Right cardiac atrium (tissue), 5 donors: Measurements from ENCODE around the gene FNDC11. TPM values are rescaled to one million over a fixed set of nuclear protein-coding genes. Genes with fewer than 3 reads are reported as not detected.
"Not testable (repeated sequence)": the region's sequence is repeated elsewhere in the genome, so short reads cannot be mapped to it uniquely, and the experiment has no call there.

Experiments
- ATAC-seq, 2 donors: fragments of 200-7000 bp; cut with Tn5 transposase; one replicate each; pipeline versions ENCODE4 v1.8.0 to v1.9.1; 2020; ENCODE audit warnings: moderate library complexity in 2 of 2, mild to moderate bottlenecking in 1 of 2
- DNase-seq, 3 donors: peaks; one replicate each; pipeline ENCODE4 v3.0.0-alpha.2; 2020
- H3K27ac ChIP-seq: one replicate; pipeline ENCODE4 v1.5.1; 2013; ENCODE audit warnings: mild to moderate bottlenecking, low read length, control low read depth, moderate library complexity
- H3K27me3 ChIP-seq: one replicate; pipeline ENCODE4 v1.6.1; 2013; ENCODE audit not compliant: control insufficient read depth, insufficient read depth
- H3K4me1 ChIP-seq: one replicate; pipeline ENCODE4 v1.6.1; 2013; ENCODE audit warnings: low read length; ENCODE audit not compliant: control insufficient read depth, insufficient read depth
- H3K4me3 ChIP-seq: one replicate; pipeline ENCODE4 v1.5.1; 2013; ENCODE audit warnings: low read length, control low read depth
- H3K9me3 ChIP-seq: one replicate; pipeline ENCODE4 v1.6.1; 2013; ENCODE audit warnings: low read length; ENCODE audit not compliant: control insufficient read depth
- WGBS: extraction: QIAGEN DNeasy Blood & Tissue Kit; methylation state at CpG from one replicate; pipeline ENCODE4 v1.1.7; 2013; 5-methylcytosine and 5-hydroxymethylcytosine counted together
- intact Hi-C, 4 donors: fragments of 100-400 bp; cut with DNase I; formaldehyde crosslinking; loops; one replicate each; pipeline versions ENCODE4 v1.11.0 to v1.14.0; 2022 to 2023
- polyA plus RNA-seq: library from polyadenylated mRNA; stranded (reverse); fragments of 200-250 nt; gene quantifications from one replicate; pipeline ENCODE4 v1.2.3, GENCODE V29; 2013
- total RNA-seq, 4 donors: library from RNA; stranded (reverse); fragmentation: NEBNext Ultra II Directional; extraction: Animal tissue kit (Norgen Biotek cat#: 25700); gene quantifications; one replicate each; pipeline ENCODE4 v1.2.1, GENCODE V29; 2021
- donor health status: healthy with polysubstance abuse.
- donor health status: DM: no; HTN: yes; CAD: no.
- donor health status: DM: no; HTN: no; CAD: no.
- donor health status: DM: no; HTN: yes; CAD: no; lungs with severe emphysema.
- donor health status: DM: yes; HTN: yes; CAD: no.

The FNDC11 gene
- total and polyA plus RNA-seq, 5 donors = 0.09 to 0.20 (median 0.15) TPM; not detected in 1

DNA sequence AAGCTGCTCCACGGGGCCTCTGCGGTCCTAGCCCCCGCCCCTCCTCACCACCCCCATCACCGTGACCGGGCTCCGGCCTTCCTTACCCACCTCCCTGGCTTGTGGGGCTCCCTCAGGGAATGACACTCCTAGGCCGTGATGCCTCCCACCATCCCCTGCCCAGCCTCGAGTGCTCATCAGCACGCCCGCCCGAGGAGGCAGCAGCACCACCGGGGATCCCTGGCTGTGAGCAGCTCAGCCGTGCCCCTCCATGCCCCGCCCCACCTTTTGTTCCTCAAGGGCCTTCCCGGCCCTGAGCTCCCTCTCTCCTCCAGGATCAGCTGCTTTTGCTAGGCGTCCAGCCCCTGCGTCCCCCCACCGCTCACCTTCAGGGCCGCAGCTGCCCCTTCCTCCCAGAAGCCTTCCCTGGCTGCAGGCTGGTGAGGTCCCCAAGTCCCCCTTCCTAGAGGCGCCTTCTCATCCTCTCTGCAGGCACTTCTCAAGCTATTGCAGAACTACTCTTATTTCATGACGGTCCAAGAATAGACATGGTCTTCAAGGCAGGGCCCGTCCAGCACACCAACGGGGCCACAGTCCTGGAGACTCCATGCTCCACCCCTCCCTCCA is 3.0 kb downstream of the FNDC11 start:
- 66% methylated on average over 23 of the region's 23 CpGs for WGBS
- no peak for ATAC-seq
- DNase-seq = no peak

DNA sequence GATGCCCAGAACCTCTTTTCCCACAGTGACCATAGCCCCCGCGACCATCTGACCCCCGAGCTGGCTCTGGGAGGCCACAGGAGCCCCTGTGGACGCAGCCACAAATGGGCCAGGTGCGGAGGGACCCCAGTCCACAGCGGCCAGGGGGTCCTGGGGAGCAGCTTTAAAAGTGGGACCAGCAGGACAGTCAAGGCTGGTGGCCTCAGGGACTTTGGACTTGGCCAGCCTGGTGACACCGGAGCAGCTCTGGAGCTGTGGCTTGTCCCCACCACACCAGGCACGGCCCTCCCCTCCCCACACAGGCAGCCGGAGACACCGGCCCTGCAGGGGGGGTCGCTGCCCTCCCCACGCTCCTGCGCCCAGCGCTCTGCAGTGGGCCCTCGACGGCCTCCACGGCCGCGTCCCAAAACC is 3.5 kb downstream of the FNDC11 start:
- H3K4me1 ChIP-seq = no peaks in the 10 kb centered on the region
- no peak for ATAC-seq
- H3K27ac ChIP-seq = no peak overlapping the region
- H3K9me3 ChIP-seq = no peaks in the 10 kb centered on the region
- DNase-seq = no peak
- no peaks in the 10 kb centered on the region for H3K27me3 ChIP-seq
- intact Hi-C loops = no loop called here
- 90% methylated on average over 19 of the region's 19 CpGs for WGBS
- no peak overlapping the region for H3K4me3 ChIP-seq

More for the DNA sequence above, 3.0 kb downstream of the FNDC11 start:
- no peak overlapping the region for H3K27ac ChIP-seq
- intact Hi-C loops = no loop called here
- no peaks in the 10 kb centered on the region for H3K9me3 ChIP-seq
- no peak overlapping the region for H3K4me3 ChIP-seq
- no peaks in the 10 kb centered on the region for H3K27me3 ChIP-seq
- H3K4me1 ChIP-seq = no peaks in the 10 kb centered on the region

DNA sequence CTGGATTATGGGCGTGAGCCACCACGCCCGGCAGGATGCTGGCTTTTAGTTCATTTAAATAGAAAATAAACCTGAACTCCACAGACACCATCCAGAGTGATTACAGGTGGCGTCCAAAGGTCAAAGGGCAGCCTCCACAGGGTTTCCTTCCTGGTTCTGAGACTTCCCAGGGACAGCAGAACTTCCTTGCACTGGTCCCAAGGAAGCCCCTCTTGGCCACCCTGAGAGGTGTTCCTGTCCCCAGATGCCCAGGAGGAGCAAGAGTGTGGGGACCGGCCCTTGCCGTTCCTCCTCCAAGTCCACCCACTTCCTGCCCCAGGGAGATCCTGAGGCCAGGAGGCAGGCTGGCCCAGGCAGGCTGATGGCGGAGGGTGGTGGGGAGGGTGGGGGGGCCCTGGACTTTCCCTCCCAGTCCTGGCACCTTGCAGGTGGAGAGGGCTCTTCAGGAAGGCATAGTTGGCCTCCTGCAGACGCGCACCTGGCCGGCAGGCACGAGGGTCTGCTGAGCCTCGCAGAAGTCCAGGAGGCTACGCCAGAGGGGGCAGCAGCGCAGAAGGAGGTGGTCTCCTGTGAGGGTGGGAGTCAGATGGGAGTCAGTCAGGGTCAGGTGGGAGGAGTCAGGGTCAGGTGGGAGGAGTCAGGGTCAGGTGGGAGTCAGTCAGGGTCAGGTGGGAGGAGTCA is 5.0 kb downstream of the FNDC11 start:
- WGBS = 95% methylated on average over 14 of the region's 14 CpGs
- Histone ChIP-seq H3K4me1 (no peaks in the 10 kb centered on the region), H3K27ac (no peak overlapping the region), H3K4me3 (no peak overlapping the region), H3K27me3 (no peaks in the 10 kb centered on the region), H3K9me3 (no peaks in the 10 kb centered on the region)
- ATAC-seq (no peak), DNase-seq (no peak)
- intact Hi-C loops = no loop called here

DNA sequence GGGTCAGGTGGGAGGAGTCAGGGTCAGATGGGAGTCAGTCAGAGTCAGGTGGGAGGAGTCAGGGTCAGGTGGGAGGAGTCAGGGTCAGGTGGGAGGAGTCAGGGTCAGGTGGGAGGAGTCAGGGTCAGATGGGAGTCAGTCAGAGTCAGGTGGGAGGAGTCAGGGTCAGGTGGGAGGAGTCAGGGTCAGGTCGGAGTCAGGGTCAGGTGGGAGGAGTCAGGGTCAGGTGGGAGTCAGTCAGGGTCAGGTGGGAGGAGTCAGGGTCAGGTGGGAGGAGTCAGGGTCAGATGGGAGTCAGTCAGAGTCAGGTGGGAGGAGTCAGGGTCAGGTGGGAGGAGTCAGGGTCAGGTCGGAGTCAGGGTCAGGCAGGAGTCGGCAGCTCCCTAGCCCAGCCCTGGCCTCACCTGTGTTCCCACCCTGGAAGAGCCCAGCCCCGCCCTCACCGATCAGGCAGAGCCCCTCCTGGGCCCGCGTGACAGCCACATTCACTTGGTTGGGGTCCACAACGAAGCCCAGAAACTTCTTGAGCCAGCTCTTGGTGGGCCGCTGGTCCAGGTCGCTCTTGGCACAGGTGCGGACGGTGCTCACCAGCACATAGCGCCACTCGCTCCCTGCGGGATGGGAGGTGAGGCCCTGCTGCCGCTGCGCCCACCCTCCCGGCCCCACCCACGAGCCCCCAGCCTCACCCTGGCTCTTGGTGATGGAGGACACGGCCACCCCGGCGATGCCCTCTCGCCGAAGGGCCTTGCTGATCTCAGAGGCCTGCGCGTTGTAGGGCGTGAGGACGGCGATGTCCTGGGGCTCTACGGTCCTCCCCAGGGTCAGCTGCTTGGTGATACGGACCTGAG is 5.8 kb downstream of the FNDC11 start:
- H3K27ac ChIP-seq, H3K9me3 ChIP-seq, H3K4me1 ChIP-seq, ATAC-seq, intact Hi-C loops, H3K4me3 ChIP-seq, H3K27me3 ChIP-seq: not testable (repeated sequence)
- 94% methylated on average over 30 of the region's 31 CpGs for WGBS
- DNase-seq = peak in 1 of 3 donors; percentile 51

GRCh38 chr20:63560333-63560805 is 6.4 kb downstream of the FNDC11 start:
- DNase-seq (no peak), ATAC-seq (no peak)
- 96% methylated on average over 16 of the region's 16 CpGs for WGBS
- Histone ChIP-seq H3K9me3 (no peaks in the 10 kb centered on the region), H3K4me3 (no peak overlapping the region), H3K27ac (no peak overlapping the region), H3K4me1 (no peaks in the 10 kb centered on the region), H3K27me3 (no peaks in the 10 kb centered on the region)
- intact Hi-C loops = no loop called here

- no peaks in the 10 kb centered on the region for H3K27me3 ChIP-seq
- no peak overlapping the region for H3K27ac ChIP-seq
- intact Hi-C loops = no loop called here
- 95% methylated on average over 26 of the region's 26 CpGs for WGBS
- no peaks in the 10 kb centered on the region for H3K4me1 ChIP-seq
- no peak for ATAC-seq
- H3K9me3 ChIP-seq = no peaks in the 10 kb centered on the region
- peak in 1 of 3 donors; percentile 38 for DNase-seq
- H3K4me3 ChIP-seq = no peak overlapping the region
Observed at GRCh38 chr20:63560856-63561609, 7.1 kb downstream of the FNDC11 start.

DNA sequence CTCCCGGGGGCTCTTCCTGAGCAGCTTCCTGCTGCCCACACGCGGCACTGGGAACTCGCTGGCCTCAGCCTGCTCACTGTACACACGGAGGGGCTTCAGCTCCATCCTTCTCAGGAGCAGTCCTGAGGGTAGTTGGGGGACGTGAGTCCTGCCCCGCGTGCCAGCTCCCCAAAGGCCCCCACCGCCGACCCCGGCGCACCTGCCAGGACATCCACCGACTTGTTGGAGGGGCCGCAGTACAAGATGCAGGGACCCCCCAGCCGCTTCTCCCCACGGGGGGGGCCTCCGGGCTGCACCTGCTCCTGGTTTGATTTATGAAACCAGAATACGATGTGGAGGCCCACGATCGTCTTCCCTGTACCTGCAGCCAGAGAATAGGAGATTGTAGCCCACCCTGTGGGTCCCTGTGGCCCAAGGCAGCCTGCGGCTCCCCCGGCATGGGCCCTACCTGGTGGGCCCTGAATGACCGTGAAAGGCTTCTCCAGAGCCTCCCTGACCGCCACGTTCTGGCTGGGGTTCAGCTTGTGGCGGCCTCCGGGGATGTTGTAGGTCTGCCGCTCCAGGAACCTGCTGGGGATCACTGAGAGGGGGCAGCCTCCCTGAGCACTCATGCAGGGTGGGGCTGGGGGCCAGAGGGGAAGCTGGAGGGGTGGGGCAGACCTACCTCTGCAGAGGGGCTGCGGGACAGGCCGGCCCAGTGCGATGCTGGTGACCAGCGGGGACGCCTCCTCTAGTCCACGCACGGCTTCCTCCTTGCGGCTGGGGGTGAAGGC is 7.9 kb downstream of the FNDC11 start:
- Histone ChIP-seq H3K27ac (no peak overlapping the region), H3K27me3 (no peaks in the 10 kb centered on the region), H3K4me1 (no peaks in the 10 kb centered on the region), H3K4me3 (no peak overlapping the region), H3K9me3 (no peaks in the 10 kb centered on the region)
- ATAC-seq (no peak), DNase-seq (peak in 1 of 3 donors; percentile 50)
- 88% methylated on average over 36 of the region's 36 CpGs for WGBS
- intact Hi-C loops = no loop called here

DNA sequence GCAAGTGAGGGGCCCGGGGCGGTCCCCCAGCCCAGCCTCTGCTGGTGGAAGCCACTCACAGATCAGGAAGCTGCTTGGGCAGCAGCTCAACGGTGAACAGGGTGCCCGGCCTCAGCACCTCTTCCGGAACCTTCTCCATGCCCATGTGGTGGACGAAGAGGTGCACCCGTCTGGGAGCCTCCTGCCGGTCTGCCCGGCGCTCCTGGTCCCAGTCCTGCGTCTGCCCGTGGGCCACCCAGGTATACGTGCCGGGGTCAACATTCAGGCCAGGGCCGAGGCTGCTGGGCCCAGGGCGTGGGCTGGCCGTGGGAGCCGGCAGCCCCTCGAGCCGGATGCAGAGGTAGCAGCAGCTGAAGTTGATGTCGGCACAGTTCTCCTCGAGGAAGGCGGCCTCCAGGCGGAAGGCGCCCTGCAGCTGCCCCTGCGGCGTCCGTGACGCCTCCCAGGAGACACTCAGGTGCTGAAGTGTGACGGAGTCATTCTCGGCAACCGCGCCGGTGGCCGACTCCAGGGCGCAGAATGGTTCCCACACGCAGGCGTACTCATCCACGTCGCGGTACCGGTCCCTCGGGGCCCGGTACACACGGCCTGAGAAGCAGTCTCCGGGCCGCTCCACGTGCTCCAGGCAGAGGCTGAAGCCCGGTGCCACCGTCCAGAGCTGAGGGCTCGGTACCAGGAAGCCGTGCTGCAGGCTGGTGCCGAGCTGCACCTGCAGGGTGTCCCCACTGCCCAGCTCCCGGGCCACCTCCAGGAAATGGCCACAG is 8.7 kb downstream of the FNDC11 start:
- H3K9me3 ChIP-seq = no peaks in the 10 kb centered on the region
- no peak overlapping the region for H3K4me3 ChIP-seq
- no peaks in the 10 kb centered on the region for H3K27me3 ChIP-seq
- DNase-seq = peak in 1 of 3 donors; percentile 48
- 94% methylated on average over 54 of the region's 54 CpGs for WGBS
- no peaks in the 10 kb centered on the region for H3K4me1 ChIP-seq
- H3K27ac ChIP-seq = no peak overlapping the region
- no peak for ATAC-seq
- intact Hi-C loops = no loop called here

DNA sequence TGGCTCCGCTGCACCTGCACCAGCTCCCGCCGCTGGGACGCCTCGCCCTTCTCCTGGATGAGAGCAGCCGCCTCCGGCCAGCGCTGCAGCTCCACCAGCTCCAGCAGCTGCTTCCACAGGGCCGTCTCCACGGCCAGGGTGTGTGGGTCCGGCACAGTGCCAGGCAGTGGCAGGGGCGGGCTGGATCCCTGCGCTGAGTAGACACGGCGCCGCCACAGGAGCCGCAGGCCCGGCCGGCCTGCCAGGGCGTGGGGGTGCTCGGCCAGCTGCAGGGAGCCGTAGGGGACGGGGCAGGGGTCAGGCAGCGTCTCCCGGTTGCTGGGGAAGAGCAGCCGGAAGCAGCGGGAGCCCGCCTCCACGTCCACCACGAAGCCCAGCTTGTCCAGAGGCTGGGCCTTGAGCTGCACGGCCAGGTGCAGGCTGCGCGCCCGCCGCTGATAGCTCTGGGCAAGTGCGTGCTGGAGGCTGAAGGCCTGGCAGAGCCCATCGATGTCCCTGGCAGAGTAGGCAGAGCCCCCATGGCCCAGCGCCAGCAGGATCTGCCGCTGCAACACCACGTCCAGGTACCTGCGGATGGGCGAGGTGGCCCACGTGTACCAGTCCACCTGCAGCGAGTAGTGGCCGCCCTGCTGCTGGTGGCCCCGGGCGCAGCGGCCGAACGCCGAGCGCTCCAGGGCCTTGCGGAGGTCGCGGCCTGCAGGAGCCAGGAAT is 9.4 kb downstream of the FNDC11 start:
- DNase-seq = peak in 1 of 3 donors; percentile 56
- H3K27me3 ChIP-seq = no peaks in the 10 kb centered on the region
- H3K27ac ChIP-seq = no peak overlapping the region
- intact Hi-C loops = no loop called here
- H3K4me3 ChIP-seq = no peak overlapping the region
- WGBS = 93% methylated on average over 55 of the region's 55 CpGs
- no peaks in the 10 kb centered on the region for H3K4me1 ChIP-seq
- ATAC-seq = no peak
- no peaks in the 10 kb centered on the region for H3K9me3 ChIP-seq
